ENCODE data around the gene DDI2.

GRCh38 chr1:15691434-15692032 lies 74.3 kb downstream of the DDI2 start:
- TF ChIP-seq CTCF (IDR thresholded peaks at IDR 0.05; ENCODE audit: low read depth, low read length): no peak
- no peak for TF ChIP-seq POLR2A (IDR thresholded peaks at IDR 0.05; ENCODE audit: extremely low read depth, insufficient read length)
- TF ChIP-seq MAX (IDR thresholded peaks at IDR 0.05; ENCODE audit: low read depth, low read length): no peak
- TF ChIP-seq MYC (IDR thresholded peaks at IDR 0.05; ENCODE audit: low read depth, low read length): no peak
